NCI-H2107 (cell line): ENCODE data around the gene SCN10A.

Experiments
- DNase-seq: peaks from one replicate; lab custom pipeline; 2025; lab: John Stamatoyannopoulos, UW

Gene SCN10A

DNA sequence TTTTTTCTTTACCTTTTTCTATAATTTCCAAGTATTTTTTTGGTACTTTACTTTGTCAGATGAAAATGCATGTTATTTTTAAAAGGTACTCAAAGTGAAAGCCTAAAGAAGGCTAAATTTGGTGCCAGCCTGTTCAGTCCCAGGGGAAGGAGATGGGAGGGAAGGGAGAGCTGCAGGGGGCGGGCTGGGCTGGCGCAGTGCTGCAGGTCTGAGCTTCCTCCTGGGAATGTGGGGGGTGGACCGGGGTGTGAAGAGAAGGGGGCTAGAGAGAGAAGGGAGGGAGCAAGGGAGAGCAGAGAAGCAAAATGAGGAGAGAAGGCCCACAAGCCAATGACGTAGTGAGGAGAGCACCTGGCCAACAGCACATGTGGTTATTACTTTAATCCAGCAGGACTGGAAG is 95.6 kb downstream of the SCN10A start:
- no peak for DNase-seq

DNA sequence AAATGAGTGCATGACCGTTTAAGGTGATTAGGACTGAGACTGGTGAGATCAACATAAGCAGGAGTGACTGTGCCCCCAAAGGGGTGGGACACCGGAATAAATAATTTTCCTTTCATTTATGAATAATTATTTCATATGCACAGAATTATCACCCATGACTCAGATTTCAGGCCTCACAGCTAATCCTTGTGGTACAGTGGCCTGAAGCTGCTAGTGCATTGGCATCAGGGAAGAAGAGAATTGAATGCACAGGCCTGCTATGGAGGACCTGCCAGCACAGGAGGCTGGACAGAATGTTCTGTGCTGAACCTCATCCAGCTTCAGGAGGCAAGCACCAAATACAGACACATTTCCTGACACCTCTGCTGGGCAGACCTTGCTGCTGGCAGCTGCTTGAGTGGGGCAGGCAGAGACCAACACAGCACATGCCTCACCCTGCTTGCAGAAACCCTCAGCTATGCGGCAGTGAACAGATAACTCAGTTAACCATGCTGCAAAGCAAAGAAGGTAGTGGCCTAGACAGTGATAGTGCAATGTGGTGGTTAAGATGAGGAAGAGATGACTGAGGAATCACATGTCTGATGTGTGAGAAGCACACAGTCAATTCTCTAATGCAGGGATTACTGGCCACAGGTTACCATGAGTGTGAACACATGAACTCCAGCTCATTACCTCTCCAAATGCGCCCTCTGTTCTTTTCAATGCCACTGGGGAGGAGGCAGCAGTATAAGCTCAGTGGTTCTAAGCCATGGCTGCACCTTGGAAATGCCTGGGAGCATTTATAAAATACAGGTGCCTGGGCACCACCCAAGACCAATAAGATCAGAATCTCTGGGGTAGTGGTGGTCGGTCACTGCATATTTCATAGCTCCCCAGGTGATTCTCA is 98.4 kb downstream of the SCN10A start:
- no peak for DNase-seq

DNA sequence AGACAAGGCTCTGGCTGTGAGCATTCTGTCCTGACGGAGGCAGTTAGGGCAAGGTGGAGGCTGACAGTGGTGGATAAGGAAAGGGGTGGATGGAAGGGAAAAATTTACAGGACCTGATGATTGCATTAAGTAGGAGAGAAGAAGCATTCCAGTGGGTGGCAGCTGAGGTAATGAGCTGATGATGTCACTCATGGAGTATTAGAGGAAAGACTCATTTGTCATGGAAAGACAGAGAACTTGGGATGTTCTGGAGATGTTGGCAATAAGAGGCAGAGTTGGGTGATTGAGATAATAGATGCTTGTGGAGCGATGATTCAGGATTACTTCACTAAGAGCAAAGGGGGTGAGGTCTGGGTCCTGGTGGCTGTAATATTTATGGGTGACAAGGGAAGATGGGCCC is 102.9 kb downstream of the SCN10A start:
- no peak for DNase-seq

DNA sequence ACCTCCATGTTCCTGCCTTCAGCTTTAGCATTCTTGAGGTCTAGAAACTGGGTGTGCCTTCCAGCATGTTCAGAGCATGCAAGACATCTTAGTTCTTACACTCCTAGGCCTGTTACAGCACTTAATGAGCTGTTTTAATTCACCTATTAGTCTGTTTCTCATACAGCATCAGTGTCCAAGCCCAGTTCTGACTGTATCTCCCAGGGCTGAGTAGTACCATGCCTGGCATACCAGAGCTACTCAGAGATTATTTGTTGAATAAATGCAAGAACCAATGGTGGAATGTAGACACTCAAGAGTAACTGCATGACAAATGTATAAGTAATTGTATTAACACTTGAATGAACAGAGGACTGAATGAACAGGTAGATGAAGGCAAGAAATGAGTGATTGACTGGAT is 104.7 kb downstream of the SCN10A start:
- DNase-seq = no peak

DNA sequence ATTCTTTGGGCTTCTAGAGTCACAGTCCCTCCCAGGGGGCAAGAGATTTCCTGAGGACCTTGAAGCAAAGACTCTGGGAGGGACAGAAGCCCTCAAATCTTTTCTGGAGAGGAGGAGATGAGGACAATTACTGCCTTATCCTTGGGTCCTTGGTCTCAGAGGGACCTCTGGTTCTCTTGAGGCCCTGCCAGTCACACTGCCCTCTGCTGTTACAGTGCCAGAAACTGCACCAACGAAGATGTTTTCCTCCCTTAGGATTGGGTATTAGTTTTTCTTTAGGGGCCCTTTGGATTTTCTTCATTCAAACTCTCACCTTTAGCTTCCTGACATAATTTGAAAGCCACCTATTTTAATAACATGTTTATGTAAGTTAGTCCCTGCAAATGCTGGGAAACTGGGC is 108.3 kb downstream of the SCN10A start:
- DNase-seq = no peak

DNA sequence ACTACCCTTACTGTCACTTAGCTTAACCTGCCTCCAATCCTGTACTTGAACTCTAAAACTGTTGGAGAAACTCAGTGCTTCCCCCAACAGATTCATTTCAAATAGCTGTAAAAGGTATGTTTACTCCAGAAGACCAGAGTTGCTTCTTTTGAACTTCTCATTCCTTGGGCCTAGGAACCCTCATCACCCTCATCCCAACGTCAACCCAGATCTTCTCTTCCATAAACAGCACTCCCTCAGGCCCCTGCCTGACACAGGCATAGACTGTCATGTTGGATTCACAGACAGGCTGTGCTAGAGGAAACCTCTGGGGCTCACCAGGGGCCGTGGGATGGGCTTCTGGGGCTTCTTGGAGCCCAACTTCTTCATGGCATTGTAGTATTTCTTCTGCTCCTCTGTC is 109.1 kb downstream of the SCN10A start:
- no peak for DNase-seq

DNA sequence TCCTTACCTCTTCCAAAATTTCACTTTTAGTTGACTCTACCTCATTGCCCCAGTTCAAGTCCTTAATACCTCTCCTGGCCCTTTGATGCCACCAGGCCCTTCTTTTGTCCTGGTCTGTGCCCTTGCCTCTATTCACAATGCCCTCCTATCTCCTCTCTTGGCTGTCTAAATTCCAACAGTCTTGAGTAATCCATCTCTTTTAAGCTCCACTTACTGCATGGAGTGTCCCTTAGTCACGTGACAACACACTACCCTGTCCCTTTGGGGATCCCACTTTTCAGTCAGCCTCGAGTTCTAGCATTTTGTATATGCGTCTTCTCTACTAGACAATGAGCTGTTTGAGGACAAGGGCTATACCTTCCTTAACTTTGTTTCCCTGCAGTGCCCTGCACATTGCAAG is 113.8 kb downstream of the SCN10A start:
- DNase-seq = no peak

DNA sequence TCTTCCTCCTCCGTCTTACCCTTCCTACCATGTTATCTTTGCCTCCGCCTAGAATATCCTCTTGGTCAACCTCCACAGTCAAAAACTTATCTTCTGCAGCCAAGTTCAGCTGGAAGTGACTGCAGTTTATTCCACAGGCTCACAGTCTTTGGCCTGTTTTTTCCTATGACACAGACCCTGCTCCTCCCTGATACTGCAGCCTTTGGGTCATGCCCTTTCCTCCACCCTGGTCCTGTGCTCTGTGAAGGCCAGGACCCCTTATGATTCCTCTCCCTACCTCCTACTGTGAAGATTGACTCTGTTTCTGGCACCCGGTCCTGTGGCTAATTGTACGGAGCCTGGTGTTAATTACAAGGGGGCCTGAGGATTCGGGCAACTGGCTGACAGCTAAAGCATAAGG is 117.3 kb downstream of the SCN10A start:
- no peak for DNase-seq

DNA sequence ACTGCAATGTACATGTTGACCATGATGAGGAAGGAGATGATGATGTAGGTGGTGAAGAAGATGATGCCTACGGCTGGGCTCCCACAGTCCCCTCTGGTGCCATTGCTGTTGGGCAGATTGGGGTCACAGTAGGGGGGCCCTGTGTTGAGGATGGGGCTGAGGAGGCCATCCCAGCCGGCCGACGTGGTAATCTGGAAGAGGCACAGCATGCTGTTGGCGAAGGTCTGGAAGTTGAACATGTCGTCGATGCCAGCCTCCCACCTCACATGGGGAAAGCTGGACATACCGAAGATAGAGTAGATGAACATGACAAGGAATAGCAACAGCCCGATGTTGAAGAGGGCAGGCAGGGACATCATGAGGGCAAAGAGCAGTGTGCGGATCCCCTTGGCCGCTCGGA is 118.0 kb downstream of the SCN10A start:
- no peak for DNase-seq

DNA sequence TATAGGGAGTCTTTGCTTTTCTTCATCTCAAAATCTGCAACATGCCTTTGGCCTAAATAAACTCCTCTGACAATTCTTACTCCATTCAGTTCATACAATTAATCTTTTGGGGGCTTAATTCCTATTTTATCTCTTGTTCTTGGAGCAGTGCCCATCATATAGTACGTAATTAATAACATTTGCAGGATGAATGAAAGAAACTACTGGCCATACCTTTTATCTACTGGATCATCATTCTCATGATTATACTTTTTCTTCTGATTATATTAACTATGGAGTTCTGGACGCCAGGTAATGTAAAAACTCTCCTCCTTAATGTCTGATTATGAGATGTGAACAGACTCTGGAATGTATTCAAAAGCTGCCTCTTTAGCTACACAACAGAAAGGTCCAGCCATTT is 120.0 kb downstream of the SCN10A start:
- DNase-seq = no peak

DNA sequence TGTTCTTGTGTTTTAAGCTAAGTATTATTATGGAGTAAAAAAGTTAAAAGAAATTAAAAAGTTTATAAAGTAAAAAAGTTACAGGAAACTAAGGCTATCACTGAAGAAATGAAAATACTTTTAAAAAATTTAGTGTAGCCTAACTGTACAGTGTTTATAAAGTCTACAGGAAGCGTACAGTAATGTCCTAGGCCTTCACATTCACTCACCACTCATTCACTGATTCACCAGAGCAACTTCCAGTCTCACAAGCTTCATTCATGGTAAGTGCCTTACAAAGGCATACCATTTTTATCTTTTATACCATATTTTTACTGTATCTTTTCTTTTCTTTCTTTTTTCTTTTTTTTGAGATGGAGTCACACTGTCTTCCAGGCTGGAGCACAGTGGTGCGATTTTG is 125.8 kb downstream of the SCN10A start:
- no peak for DNase-seq

DNA sequence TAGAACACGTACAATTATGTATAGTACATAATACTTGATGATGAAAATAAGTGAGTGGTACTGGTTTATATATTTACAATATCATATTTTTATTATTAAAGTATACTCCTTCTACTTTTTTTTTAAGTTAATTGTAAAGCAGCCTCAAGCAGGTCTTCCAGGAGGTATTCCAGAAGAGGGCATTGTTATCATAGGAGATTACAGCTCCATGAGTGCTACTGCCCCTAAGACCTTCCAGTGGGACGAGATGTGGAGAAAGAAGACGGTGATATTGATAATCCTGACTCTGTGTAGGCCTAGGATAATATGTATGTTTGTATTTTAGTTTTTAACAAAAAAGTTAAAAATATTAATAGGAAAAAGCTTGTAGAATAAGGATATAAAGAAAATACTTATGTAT is 126.2 kb downstream of the SCN10A start:
- no peak for DNase-seq

DNA sequence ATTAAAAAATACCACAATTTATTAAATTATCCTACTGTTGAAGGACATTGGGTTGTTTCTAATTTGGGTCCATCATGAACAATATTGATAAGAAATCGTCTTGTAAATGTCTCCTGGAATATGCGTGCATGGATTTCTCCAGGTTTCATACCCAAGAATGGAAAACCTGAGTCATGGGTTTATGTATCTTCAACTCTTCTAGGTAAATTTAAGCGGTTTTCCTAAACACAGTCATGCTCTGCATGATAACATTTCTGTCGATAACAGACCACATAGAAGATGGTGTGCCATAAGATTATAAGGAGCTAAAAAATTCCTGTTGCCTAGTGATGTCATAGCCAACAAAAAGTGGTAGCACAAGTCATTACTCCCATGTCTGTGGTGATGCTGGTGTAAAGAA is 126.7 kb downstream of the SCN10A start:
- DNase-seq = no peak

DNA sequence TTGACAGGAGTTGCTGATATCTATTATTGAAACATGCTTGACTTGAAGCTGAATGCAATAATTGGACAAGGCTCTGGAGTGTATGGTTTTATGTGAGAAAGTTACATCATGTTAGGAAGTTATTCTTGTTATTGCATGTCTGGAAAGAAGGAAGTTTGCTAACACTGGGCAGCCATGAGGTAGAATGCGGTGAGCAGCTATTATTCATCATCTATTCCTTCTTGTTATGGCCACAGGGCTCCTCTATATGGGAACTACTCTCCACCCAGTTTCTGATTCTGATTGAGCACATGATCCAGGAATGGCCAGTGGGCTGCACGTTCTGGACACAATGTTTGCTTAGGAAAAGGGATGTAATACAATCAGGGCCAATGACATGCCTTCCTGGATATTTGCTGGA is 128.7 kb downstream of the SCN10A start:
- DNase-seq = no peak

DNA sequence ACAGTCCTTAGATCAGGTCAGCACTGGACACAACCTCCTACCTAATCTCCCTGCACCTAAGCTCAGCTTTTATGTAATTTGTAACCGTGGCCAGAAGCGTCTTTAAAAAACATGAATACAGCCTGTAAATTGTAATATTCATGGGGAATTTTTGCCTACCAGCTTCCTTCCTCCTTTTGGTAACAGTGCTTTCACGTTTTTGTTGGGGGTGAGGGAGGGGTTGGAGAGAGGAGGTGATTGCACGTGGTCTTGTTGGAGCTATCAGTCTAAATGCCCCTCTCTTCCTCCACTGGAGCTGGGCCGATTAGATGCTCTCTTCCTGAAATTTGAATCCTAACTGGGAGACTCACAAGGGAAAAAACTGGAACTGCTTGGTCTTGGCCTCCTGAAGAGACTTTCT is 131.5 kb downstream of the SCN10A start:
- no peak for DNase-seq

DNA sequence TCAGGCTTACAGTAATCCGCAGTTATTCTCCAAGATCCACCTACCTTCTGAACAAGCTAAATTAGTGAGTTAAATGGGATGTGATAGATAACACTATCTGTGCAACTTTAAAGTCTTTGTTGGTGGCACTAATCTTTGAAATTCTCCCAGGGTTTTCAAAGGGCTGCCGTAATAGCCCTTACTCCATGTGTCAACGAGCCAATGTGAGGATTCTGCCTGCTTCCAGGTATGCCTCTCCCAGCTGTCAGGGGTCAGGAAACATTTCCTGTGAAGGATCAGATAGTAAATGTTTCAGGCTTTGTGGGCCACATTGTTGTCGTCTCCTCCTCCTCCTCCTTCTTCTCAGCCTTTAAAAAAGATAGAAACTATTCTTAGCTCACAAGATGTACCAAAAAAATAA is 146.3 kb downstream of the SCN10A start:
- no peak for DNase-seq

DNA sequence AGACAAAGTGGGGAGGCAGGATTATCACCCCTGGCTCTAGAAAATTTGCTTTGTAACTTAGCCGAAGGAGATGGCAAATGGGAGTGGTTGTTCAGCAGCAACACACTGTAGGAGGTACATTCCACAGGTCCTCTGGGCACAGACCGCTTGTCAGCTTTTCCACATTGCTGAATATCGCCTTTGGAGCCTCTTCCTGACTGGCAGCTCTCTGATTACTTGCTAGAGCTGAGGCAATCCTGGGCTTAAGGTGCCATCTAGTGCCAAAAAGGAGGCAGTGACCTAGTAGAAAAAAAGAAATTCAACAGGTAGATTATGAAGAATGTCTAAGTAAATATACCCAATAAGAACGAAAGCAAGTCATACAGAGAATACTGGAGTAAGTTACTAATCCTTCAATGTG is 153.5 kb downstream of the SCN10A start:
- no peak for DNase-seq

DNA sequence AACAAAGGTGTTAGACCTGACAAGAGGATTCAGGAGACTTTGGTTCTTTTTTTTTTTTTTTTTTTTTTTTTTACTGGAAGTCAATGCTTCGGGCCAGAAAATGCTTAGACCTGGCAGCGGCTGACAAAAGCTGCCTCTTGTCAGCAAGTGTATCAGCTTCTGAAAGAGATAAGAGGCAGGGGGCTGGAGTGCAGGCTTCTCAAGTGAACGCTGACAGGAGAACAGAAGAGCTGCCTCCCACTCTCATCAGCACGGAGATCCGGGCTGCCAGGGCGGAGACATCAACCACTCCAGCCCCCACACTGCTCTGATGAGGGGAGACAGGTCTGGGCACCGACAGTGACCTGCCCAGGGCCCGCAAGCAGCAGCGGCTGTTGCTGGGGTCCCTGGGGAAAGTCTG is 157.2 kb downstream of the SCN10A start:
- no peak for DNase-seq

DNA sequence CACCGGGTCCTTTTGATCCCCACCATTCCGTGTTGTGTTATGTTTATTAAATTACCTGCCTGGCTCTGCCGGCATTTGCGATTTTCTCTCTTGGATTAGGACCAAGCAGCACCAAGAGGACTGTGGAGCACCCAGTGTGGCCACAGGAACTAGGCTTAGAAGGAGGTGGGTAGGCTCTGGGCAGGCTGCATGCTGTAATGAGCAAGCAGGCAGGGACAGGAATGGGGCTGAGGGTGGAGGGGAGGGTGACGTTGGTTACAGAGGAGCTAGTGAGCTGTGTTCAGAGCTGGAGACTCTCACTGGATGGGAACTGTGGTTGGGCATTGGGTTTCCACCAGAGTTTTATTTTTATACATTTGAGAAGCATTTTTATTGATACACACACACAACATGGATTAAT is 158.6 kb downstream of the SCN10A start:
- DNase-seq = no peak

DNA sequence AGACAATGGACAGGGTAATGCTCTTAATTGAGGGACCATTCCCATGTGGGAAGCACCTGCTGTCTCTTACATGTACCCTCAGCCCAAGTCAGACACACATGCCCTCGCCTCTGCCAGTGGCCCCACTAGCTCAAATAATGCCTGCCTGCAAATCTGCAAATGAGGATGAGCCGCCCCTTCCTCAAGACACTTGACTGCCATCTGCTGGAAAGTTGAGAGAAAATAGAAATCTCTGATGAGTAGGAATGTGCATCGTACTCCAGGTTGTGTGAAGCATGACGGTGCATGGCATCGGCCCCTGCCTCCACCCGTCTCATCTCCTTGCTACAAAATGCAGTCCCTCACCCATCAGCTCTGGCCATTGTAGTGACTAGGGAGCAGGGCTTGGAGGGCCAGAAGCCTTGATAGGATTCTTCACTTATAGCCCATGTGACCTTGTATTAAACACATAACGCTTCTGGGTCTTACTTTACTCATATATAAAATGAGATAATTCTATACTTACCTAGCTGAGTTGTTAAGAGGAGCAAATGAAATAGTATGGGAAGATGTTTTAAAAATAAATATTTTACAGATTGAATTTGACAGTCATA is 160.2 kb downstream of the SCN10A start:
- no peak for DNase-seq

DNA sequence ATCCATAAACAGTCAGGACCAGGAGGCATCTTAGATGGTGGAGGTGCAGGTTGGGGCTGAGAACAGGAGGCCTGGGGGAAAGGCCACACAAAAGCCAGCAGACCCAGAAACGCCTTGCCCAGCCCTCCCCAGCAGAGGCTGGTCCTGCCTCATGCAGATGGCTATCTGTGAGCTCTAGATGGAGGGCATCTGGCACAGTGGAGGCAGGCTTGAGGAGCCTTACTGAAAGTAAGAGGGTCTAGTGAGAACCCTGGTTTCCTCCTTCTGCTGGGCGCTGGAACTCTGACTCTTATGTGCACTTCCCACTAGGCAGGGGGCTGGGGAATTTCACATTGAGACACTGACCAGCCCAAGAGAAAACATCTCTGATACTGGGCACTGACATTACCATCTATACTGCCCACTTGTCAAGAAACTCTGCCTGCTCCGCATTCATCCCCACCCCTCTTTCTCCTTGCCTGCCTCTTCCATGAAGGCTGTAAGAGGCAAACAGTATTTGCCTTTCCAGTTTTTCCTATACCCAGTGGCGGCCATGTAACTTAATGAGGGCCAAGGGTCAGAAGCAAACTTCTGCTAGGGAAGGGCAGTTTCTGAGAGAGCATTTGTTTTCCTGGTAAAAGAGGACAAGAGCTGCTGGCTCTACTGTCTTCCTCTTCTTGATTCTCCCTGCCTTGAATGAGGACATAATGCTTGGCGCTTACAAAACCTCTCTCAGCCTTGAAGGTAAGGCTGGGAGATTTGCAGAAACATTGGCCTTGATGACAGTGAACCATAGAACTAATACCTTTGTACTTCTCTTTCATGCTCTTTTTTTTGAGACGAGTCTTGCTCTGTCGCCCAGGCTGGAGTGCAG is 162.1 kb downstream of the SCN10A start:
- no peak for DNase-seq

DNA sequence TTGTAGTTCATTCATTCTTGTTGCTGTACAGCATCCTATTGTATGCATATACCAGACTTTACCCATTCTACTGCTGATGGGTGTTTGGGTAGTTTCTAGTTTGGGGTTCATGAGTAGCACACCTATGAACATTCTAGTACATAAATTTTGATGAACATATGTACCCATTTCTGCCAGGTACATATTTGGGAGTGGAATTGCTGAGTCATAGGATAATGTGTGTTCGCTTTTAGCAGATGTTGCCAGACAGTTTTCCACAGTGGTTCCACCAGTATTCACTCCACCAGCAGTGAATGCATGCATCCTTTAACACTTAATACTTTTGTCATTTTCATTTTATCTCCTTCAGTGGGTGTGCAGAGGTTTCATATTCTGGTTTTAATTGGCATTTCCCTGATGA is 163.1 kb downstream of the SCN10A start:
- no peak for DNase-seq
